Stromal cell of bone marrow (primary cell): Measurements from ENCODE around the gene SERPINE2.
"Not testable (repeated sequence)": the region's sequence is repeated elsewhere in the genome, so short reads cannot be mapped to it uniquely, and the experiment has no call there.

Source experiments
- DNase-seq: peaks from one replicate; pipeline ENCODE4 v3.0.0-alpha.2; 2012; ENCODE audit warnings: low read depth

Gene SERPINE2

GRCh38 chr2:223941579-223942277 lies 97.4 kb downstream of the SERPINE2 start:
- no peak for DNase-seq

- not testable (repeated sequence) for DNase-seq
These were observed 99.6 kb downstream of the SERPINE2 start for GRCh38 chr2:223939438-223939837.

GRCh38 chr2:223937535-223937934 lies 101.6 kb downstream of the SERPINE2 start:
- no peak for DNase-seq

DNA sequence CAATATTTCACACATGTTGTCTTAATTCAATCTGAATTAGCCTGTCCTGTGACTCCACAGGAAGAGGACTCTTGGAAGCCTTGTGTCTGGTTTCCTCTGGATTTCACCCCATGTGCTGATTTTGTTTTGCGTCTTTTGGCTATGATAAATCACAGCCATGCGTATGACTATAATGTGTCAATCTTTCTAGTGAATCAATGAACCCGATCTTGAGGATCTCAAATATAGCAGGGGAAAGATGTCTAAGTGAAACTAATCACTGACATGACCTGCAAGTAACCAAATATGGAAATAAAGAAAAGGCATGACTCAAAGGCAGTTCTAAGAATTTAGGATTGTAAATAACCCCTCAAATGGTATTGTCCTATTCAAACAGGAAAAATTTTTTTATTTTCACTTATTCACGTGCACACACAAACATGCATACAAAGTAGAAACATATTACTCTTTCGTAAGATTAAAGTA lies 102.2 kb downstream of the SERPINE2 start:
- no peak for DNase-seq

DNA sequence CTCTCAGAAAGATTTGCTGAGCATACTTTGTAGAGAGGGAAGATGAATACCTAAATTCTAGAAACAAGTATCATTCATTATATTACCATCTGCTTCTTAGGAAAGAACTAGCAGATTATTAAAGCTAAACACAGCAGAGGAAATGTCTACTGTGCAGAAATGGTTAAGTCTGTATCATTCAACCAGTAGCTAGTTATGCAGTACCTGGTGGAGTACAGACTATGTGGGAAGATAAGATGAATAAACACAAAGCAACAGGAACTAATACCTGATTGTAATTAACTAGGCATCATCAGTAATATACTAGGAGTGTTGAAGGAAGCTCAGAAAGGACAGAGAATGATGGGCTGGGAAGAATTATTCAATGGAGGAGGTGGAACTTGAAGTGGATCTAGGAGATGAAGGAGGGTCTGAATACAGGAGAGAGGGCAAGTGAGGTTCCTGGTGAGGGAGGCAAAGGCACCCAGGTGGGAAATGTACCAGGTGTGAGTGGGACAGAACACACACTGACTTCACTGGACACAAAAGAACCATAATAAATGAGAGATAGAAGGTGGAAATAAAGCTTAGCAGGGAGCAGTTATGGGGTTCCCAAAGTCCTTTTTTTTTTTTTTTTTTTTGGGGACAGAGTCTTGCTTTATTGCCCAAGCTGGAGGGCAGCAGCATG lies 103.5 kb downstream of the SERPINE2 start:
- no peak for DNase-seq

DNA sequence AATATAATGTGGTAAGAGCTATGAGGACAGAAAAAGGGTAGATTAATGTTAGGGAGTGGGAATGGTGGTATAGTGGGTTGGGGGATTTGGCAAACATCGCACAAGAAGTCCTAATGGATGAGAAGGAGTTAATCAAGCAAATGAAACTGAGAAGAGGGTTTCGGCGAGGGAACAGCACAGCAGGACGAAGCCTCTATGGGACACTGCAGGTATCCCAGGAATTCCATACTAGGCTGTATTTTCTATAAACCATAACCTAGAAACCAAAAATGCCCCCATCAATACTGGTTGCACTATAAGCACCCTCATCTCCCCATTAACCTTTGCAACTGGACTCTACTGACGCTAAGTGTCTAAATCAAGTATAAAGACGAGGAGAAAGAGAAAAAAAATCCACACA lies 104.2 kb downstream of the SERPINE2 start:
- DNase-seq: no peak

GRCh38 chr2:223932816-223933800 lies 106.0 kb downstream of the SERPINE2 start:
- no peak for DNase-seq

- DNase-seq: no peak
These were observed 108.7 kb downstream of the SERPINE2 start for GRCh38 chr2:223930103-223930976.

GRCh38 chr2:223929571-223930102 lies 109.4 kb downstream of the SERPINE2 start:
- no peak for DNase-seq

GRCh38 chr2:223928113-223929006 lies 110.7 kb downstream of the SERPINE2 start:
- DNase-seq: no peak

GRCh38 chr2:223925106-223925505 lies 114.0 kb downstream of the SERPINE2 start:
- DNase-seq: no peak
